ENCODE results near the gene AUTS2.

AUTS2 gene

DNA sequence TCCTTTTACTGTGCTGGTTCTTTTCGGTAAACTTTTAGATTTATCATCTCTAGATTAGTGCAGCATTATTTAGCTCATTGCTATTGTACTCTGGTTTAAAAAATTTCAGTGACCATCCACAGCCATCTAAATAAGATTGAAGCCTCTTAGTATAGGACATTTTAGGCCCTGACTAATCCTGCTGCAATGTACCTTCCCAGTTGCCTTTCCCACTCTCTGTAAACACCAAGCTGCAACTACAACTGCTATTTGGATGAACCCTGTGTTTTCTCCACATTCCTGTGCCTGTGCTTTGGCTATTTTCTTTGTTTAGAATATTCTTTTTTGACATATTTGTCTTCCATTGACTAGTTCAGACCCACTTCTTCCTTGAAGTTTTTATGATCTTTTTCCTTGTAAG lies 314.6 kb downstream of the AUTS2 start:
- no peak for DNase-seq

DNA sequence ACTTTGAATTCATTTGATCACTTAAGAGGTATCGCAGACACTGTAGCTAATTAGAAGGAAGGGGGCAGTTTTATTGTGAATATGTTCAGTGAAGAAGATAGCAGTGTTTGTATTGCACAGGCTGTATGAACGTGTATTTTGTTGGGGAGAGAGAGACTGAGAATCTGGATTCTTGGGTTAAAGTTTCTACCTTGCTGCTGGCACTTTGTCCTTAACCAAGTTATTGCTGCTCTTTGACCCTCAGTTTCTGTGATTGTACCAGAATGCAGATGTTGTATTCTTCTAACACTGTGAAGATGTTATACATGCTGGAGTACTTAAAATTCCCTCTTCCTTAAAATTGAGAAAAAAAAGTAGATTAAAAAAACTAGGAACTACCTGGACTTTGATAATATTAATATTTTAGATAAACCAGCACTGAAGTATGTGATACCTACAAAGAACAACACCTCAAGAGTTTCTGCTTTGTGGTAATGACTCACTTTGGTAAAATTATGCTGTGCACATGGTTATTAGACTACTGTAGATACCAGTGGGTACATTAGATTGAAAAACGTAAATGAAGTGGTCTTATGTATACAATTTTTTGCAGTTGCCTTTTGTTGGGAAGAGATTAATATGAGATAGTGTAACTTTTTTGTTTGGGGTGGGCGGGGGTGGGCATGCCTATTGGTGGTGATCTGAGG lies 321.3 kb downstream of the AUTS2 start:
- no peak for DNase-seq

- no peak for DNase-seq
Observed at GRCh38 chr7:69920797-69921196, 322.5 kb downstream of the AUTS2 start.

DNA sequence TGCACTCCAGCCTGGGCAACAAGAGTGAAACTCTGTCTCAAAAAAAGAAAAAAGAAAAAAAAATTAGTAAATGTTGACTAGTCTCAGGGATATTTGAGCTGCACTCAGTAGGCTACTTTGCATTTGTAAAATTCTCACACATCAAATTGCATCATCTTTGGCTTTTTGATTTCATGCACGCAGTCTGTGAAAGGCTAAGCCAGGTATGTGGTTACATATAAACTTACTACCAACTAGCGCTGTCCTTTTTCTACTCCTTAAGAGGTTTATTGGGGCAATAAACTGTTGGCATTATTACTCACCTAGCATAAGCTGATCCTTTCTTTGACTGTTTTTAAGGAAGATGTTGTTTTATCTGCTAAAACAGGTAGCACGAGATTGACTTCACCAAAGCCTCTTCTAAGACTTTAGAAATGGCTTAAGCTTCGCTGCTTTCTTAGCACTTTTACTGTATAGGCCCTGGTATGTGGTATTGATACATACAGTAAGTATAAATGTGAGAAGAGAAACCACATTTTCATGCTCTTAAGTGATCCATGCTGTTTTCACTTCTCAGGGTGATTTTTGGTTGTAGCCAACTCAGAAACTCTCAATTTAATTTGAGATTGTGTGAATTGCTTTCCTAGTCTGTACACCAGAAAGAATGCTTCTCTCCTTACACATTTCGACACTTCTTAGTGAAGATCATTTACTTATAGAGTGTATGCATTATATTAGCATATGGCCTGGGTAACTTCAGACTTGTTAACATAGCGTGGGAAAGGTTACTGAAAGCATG lies 323.9 kb downstream of the AUTS2 start:
- no peak for DNase-seq

GRCh38 chr7:69927461-69927860 lies 329.2 kb downstream of the AUTS2 start:
- no peak for DNase-seq

- no peak for DNase-seq
Observed at GRCh38 chr7:69928621-69929020, 330.3 kb downstream of the AUTS2 start.

GRCh38 chr7:69929622-69930021 lies 331.3 kb downstream of the AUTS2 start:
- no peak for DNase-seq

GRCh38 chr7:69932034-69932628 lies 333.9 kb downstream of the AUTS2 start:
- no peak for DNase-seq

DNA sequence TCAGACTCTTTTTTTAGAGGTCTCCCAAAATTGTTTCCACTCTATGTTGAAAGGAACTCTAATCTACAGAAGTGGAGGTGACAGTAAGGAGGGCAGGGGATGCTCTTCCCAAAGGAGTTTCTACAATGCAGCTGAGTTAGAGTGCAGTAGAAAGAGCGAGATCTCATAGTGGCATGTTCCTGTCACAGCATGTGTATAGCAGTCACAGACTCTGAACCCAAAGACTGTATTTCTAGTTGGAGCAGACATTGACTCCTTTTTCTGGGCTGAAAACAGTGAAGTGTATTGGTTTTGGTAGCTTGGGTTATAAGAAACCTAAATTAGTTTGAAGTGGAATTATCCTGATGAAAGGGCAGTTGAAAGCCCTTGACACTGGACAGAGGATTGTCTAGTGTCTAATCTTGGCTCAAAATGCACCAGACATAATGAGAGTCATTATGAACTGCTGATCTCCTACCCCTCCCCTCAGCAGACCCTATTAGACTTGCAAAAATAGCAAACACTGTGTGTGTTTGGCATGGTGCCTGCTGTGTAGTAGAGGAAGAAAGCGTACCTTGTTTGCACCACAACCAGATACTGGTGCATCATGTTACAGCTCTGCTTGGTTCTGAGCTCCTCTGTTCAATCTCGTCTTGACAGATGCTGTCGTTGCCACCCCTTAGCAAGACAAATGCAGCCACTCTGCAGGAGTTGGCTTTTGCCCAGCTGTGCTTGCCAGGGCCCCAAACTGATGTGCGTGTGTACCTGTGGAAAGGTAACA lies 336.0 kb downstream of the AUTS2 start:
- no peak for DNase-seq

GRCh38 chr7:69935107-69935506 lies 336.8 kb downstream of the AUTS2 start:
- DNase-seq: no peak

DNA sequence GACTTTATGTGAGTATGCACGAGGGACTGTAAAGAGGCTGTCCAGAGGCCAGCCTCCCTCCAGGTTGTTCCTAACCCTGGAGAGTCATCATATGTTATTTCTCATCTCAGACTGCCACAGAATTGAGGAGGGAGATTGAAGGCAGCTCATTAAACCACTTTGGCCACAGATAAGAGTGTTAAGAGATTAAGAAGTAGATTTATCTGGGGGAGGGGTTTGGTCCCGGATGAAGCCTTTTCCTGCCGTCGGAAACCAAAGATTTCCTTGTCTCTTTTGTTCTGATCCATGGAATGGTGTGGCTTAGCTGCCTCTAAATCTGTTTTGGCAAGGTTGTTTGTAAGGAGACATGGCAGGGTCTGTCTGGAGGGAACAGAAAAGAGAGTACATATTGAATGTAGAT lies 338.8 kb downstream of the AUTS2 start:
- DNase-seq: no peak

DNA sequence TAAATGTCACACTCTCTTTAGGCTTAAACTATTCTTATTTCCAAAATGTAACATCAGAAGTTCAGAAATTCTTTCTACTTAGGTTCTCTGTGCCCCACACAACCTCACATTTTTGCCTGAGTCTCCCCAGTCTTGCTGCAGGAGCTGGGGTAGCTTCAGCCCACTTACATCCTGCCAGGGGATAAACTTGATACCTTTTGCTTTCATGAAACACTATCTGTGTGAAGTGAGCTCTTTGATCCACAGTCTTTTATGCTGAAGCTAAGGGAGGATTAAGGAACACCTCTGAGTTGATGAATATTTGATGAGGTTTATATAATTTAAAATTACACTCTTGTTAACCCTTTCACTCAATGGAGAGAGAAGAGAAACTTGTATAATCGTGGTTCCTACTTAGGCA lies 341.0 kb downstream of the AUTS2 start:
- DNase-seq: no peak

DNA sequence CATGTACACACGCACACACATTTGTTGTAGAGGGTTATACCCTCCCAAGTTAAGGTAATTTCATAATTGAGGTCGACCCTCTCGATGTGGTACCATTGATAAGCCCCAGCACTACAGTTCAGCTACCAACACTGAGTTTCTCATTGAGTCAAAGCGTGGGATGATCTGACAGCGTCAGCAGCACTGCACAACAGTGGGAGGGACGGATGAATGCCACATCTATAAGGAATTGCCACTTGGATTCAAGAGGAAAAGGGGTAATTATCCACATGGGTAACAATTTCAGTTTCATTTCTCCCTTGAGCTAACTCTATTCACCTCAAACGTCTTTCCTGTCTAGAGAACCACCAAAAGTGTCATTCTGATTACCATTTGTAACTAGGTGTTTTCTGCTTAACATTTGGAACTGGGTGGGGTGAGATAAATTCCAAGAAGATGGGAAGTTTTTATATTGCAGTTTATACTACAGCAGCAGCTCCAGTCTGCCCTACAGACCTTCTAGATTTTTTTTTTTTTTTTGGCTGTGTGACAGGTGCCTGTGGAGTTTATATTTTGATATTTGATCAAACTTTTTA lies 342.9 kb downstream of the AUTS2 start:
- DNase-seq: no peak

DNA sequence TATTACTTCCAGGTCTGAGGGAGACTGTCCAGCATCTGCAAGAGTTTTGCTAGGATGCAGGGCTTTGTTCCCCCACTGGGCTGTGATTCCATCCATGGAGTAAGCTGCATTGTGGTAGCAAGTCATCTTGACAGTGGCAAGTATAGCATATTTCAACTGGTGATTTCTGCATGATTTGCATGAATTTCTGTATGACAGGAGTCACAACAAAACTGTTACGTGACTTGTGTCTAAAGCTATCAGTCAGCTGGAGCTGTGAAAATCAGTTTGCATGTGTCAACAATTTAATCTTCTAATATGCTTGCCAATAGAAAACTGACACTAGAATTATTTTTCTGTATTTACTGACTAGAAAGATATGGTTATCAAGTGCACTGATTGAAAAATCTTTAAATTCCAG lies 344.3 kb downstream of the AUTS2 start:
- DNase-seq: no peak

DNA sequence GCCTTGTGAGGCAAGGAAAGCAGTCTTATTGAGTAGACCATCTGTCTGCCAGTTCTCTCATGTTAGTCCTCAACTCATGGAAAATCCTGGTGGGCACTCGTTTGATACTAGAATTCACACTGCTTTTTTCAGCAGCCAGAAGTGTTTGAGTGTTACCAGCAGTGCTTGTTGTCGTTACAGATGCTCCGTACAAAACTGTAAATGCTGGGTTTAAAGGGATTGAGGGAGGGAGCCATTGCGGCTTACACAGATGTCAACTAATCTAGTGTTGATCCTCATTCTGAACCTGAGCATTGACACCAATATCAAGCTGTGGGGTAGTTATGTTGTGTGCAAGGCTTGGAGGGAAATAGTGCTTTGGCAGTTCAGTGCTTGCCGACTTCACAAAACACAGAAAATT lies 348.6 kb downstream of the AUTS2 start:
- DNase-seq: no peak

DNA sequence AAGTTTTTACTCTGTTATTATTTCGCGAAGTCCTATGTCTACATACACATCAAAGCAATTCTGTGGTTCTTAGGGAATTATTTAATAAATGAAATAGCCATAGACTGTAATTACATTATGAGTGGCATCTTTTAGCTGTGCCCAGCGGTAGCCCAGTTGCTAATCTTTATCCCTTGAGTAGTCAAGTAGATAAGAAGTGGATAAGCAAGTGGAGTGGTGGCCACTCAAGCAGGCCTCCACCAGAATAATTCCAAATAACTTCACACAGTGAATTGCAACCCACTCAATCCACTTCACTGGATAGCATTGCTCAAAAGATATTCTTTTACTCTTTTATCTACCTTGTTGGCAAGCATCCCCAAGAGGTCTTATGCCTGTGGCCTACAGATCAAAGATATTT lies 349.7 kb downstream of the AUTS2 start:
- DNase-seq: no peak

DNA sequence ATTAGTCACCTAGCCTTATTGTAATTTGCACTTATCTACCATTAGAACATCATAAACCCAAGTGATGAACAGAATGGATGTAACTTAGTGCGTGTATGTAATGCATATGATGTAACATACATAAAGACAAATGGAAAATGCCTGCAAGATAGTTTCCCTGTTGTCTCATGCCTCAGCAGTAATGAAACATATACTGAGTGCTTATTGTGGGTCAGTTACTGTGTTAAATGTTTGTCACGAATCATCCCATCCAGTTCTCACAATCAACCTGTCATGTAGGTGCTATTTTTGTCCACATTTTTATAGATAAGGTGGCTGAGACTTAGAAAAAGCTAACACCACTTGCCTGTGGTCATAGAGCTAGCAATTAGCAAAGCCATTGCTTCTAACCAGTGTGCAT lies 350.8 kb downstream of the AUTS2 start:
- DNase-seq: no peak

- no peak for DNase-seq
Observed at GRCh38 chr7:69951458-69951857, 353.2 kb downstream of the AUTS2 start.

- no peak for DNase-seq
Observed at GRCh38 chr7:69953136-69954067, 355.1 kb downstream of the AUTS2 start.

- no peak for DNase-seq
Observed at GRCh38 chr7:69956541-69956940, 358.3 kb downstream of the AUTS2 start.

- DNase-seq: no peak
Observed at GRCh38 chr7:69957661-69958060, 359.4 kb downstream of the AUTS2 start.

Measured in SIG-M5 (cell line).